ENCODE results near the gene ARHGAP6. TPM values are rescaled to one million over a fixed set of nuclear protein-coding genes. Genes with fewer than 3 reads are reported as not detected.

Gene ARHGAP6
- total and polyA plus RNA-seq, 2 experiments from 2014 or later = 0.26 to 0.59 TPM

DNA sequence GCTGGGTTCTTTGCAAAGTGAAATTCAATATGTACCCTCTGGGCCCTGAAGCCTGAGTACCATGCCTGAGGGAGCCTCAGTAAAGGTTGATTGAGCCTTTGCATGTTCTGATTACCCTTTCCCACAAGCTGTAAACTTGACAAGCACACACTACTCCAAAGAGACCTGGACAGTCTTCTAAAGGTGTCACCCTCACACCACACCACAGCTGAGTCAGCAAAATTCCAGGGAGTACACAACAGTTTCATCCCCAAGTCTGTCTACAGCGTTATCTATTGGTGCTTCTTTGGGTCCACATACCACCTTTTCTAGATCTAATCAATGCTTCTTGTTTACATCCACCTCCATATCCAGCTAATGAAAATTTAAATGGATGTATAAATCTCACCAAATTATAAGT, 191.7 kb downstream of the ARHGAP6 start (continued):
- TF ChIP-seq, protein P1, sequence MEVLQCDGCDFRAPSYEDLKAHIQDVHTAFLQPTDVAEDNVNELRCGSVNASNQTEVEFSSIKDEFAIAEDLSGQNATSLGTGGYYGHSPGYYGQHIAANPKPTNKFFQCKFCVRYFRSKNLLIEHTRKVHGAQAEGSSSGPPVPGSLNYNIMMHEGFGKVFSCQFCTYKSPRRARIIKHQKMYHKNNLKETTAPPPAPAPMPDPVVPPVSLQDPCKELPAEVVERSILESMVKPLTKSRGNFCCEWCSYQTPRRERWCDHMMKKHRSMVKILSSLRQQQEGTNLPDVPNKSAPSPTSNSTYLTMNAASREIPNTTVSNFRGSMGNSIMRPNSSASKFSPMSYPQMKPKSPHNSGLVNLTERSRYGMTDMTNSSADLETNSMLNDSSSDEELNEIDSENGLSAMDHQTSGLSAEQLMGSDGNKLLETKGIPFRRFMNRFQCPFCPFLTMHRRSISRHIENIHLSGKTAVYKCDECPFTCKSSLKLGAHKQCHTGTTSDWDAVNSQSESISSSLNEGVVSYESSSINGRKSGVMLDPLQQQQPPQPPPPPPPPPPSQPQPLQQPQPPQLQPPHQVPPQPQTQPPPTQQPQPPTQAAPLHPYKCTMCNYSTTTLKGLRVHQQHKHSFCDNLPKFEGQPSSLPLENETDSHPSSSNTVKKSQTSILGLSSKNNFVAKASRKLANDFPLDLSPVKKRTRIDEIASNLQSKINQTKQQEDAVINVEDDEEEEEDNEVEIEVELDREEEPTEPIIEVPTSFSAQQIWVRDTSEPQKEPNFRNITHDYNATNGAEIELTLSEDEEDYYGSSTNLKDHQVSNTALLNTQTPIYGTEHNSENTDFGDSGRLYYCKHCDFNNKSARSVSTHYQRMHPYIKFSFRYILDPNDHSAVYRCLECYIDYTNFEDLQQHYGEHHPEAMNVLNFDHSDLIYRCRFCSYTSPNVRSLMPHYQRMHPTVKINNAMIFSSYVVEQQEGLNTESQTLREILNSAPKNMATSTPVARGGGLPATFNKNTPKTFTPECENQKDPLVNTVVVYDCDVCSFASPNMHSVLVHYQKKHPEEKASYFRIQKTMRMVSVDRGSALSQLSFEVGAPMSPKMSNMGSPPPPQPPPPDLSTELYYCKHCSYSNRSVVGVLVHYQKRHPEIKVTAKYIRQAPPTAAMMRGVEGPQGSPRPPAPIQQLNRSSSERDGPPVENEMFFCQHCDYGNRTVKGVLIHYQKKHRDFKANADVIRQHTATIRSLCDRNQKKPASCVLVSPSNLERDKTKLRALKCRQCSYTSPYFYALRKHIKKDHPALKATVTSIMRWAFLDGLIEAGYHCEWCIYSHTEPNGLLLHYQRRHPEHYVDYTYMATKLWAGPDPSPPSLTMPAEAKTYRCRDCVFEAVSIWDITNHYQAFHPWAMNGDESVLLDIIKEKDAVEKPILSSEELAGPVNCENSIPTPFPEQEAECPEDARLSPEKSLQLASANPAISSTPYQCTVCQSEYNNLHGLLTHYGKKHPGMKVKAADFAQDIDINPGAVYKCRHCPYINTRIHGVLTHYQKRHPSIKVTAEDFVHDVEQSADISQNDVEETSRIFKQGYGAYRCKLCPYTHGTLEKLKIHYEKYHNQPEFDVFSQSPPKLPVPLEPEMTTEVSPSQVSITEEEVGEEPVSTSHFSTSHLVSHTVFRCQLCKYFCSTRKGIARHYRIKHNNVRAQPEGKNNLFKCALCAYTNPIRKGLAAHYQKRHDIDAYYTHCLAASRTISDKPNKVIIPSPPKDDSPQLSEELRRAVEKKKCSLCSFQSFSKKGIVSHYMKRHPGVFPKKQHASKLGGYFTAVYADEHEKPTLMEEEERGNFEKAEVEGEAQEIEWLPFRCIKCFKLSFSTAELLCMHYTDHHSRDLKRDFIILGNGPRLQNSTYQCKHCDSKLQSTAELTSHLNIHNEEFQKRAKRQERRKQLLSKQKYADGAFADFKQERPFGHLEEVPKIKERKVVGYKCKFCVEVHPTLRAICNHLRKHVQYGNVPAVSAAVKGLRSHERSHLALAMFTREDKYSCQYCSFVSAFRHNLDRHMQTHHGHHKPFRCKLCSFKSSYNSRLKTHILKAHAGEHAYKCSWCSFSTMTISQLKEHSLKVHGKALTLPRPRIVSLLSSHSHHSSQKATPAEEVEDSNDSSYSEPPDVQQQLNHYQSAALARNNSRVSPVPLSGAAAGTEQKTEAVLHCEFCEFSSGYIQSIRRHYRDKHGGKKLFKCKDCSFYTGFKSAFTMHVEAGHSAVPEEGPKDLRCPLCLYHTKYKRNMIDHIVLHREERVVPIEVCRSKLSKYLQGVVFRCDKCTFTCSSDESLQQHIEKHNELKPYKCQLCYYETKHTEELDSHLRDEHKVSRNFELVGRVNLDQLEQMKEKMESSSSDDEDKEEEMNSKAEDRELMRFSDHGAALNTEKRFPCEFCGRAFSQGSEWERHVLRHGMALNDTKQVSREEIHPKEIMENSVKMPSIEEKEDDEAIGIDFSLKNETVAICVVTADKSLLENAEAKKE (CRISPR knock-in tag; IDR thresholded peaks at IDR 0.05) = no peak
- TF ChIP-seq STAT1 (IDR thresholded peaks at IDR 0.05; ENCODE audit: unreplicated experiment) (no peak), CREB1 (CRISPR knock-in tag; IDR thresholded peaks at IDR 0.05; ENCODE audit: low read depth) (no peak), EZH2 (IDR thresholded peaks at IDR 0.05; ENCODE audit: low read depth, unreplicated experiment) (no peak), ZNF331 (CRISPR knock-in tag; IDR thresholded peaks at IDR 0.05; ENCODE audit: low read depth) (no peak), NANOG (IDR thresholded peaks at IDR 0.05; ENCODE audit: borderline replicate concordance) (no peak)
- TF ChIP-seq, protein P2, sequence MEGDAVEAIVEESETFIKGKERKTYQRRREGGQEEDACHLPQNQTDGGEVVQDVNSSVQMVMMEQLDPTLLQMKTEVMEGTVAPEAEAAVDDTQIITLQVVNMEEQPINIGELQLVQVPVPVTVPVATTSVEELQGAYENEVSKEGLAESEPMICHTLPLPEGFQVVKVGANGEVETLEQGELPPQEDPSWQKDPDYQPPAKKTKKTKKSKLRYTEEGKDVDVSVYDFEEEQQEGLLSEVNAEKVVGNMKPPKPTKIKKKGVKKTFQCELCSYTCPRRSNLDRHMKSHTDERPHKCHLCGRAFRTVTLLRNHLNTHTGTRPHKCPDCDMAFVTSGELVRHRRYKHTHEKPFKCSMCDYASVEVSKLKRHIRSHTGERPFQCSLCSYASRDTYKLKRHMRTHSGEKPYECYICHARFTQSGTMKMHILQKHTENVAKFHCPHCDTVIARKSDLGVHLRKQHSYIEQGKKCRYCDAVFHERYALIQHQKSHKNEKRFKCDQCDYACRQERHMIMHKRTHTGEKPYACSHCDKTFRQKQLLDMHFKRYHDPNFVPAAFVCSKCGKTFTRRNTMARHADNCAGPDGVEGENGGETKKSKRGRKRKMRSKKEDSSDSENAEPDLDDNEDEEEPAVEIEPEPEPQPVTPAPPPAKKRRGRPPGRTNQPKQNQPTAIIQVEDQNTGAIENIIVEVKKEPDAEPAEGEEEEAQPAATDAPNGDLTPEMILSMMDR (conservative IDR thresholded peaks at IDR 0.05; ENCODE audit: low read depth in 2 of 2) = no peak

DNA sequence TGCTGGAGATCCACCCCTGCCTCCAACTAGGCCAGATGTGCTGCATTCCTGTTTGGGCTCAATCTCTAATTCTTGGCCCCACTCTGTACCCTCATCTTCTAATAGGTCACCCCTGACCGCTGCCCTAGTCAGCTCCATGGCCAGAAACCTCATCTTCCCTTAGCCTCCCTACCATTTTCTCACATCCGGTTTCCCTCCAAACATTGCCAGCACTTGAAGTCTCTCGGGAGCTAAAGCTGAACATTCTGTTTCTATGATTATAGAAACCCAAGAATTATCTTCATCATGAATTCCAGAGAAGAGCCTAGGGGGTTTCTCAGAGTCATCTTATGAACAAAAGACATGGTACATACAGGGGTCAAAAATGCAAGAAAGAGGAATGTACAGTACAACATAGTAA, 192.8 kb downstream of the ARHGAP6 start:
- Histone ChIP-seq H3K4me2 (no peak overlapping the region), H3K36me3 (ENCODE audit: insufficient read depth) (no peaks in the 10 kb centered on the region), H3F3A (replicated peaks; ENCODE audit: low read depth) (no peaks in the 10 kb centered on the region), H3K27me3 (ENCODE audit: insufficient read depth) (no peaks in the 10 kb centered on the region), H3K4me1 (ENCODE audit: insufficient read depth) (no peaks in the 10 kb centered on the region), H3K79me2 (replicated peaks; ENCODE audit: insufficient read depth) (no peaks in the 10 kb centered on the region), H3K9me2 (ENCODE audit: insufficient read depth) (no peaks in the 10 kb centered on the region), H4K20me1 (replicated peaks; ENCODE audit: insufficient read depth) (no peaks in the 10 kb centered on the region), H3K27ac (ENCODE audit: low read depth) (no peak overlapping the region), H3K4me3 (no peak overlapping the region), H2AFZ (no peak overlapping the region)
- no peaks in the 10 kb centered on the region for H3K4me1 Mint-ChIP-seq
- no peak for TF ChIP-seq ZNF331 (CRISPR knock-in tag; IDR thresholded peaks at IDR 0.05; ENCODE audit: low read depth)
- TF ChIP-seq EZH2 (IDR thresholded peaks at IDR 0.05; ENCODE audit: low read depth, unreplicated experiment) = no peak
- no peak for TF ChIP-seq NANOG (IDR thresholded peaks at IDR 0.05; ENCODE audit: borderline replicate concordance)
- TF ChIP-seq, protein P3, sequence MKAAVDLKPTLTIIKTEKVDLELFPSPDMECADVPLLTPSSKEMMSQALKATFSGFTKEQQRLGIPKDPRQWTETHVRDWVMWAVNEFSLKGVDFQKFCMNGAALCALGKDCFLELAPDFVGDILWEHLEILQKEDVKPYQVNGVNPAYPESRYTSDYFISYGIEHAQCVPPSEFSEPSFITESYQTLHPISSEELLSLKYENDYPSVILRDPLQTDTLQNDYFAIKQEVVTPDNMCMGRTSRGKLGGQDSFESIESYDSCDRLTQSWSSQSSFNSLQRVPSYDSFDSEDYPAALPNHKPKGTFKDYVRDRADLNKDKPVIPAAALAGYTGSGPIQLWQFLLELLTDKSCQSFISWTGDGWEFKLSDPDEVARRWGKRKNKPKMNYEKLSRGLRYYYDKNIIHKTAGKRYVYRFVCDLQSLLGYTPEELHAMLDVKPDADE (IDR thresholded peaks at IDR 0.05) = no peak
- TF ChIP-seq POLR2AphosphoS5 (IDR thresholded peaks at IDR 0.05; ENCODE audit: low read depth) = no peak
- no peak for TF ChIP-seq JUNB (IDR thresholded peaks at IDR 0.05; ENCODE audit: unreplicated experiment)
- no peak for TF ChIP-seq EZH2phosphoT487 (IDR thresholded peaks at IDR 0.05; ENCODE audit: unreplicated experiment)
- no peak overlapping the region for H3K4me3 Mint-ChIP-seq
- ATAC-seq = no peak
- peaks cover 2% of the 10 kb centered on the region for H3K27me3 Mint-ChIP-seq (ENCODE audit: insufficient read depth, low read depth, poor library complexity)
- no peaks in the 10 kb centered on the region for H3K9me3 Mint-ChIP-seq
- no peak for DNase-seq (ENCODE audit: low spot score)
- no peaks in the 10 kb centered on the region for H3K36me3 Mint-ChIP-seq (ENCODE audit: low read depth)
- no peak overlapping the region for H3K27ac Mint-ChIP-seq
